GM12878 (cell line): ENCODE data around the gene GGT6. TPM values are rescaled to one million over a fixed set of nuclear protein-coding genes. Genes with fewer than 3 reads are reported as not detected.

Source experiments
- ATAC-seq: fragments of 200-7000 bp; cut with Tn5 transposase; 3 replicates; pipeline ENCODE4 v1.9.1; 2020; ENCODE audit warnings: mild to moderate bottlenecking, moderate library complexity
- BruUV-seq: library from RNA; stranded (reverse); fragments of 400-500 nt; replicated peaks from 2 replicates; lab custom pipeline; 2021; lab: Mats Ljungman, UMichigan
- CTCF ChIA-PET: fragments of 300-600 bp; sonication (Branson Sonifier 250); formaldehyde crosslinking; extraction: SDS; loops from one replicate; lab custom pipeline; 2021; ENCODE audit warnings: inconsistent platforms; lab: Yijun Ruan, JAX
- POLR2A ChIA-PET: fragments of 350-600 bp; formaldehyde crosslinking; extraction: SDS; loops from one replicate; lab custom pipeline; 2021; ENCODE audit warnings: inconsistent platforms; lab: Charles Lee
- RAD21 ChIA-PET: fragments of 300-600 bp; sonication (Branson Sonifier 250); formaldehyde crosslinking; loops from one replicate; lab custom pipeline; 2023; ENCODE audit warnings: antibody characterized with exemption; ENCODE audit not compliant: unreplicated experiment; lab: Charles Lee
- SMC1A ChIA-PET: fragments of 300-600 bp; sonication (Branson Sonifier 250); formaldehyde crosslinking; loops from one replicate; lab custom pipeline; 2023; ENCODE audit not compliant: unreplicated experiment, uncharacterized antibody; lab: Charles Lee
- DNase-seq: peaks from one replicate; pipeline ENCODE4 v3.0.0-alpha.2; 2011; ENCODE audit warnings: low read depth, low spot score
- FAIRE-seq: peaks from 3 replicates; lab custom pipeline; 2011; peaks lifted over from hg19 to GRCh38; lab: Jason Lieb, UNC
- H2AFZ ChIP-seq: 2 replicates; pipeline ENCODE4 v1.6.0; 2011; ENCODE audit warnings: low read depth, low read length, control low read depth; ENCODE audit not compliant: control insufficient read depth
- H3K27ac ChIP-seq: 2 replicates; pipeline ENCODE4 v1.5.1; 2011; ENCODE audit warnings: control low read depth; ENCODE audit not compliant: control insufficient read depth, insufficient read depth
- H3K27me3 ChIP-seq, 2 experiments: replicated peaks in 1 of 2; 2 replicates each; pipeline versions ENCODE4 v1.6.0 to v1.6.1; 2011; ENCODE audit warnings: low read length in 1 of 2; ENCODE audit not compliant: control insufficient read depth in 2 of 2, insufficient read depth in 2 of 2
- H3K36me3 ChIP-seq, 2 experiments: 2 replicates each; pipeline ENCODE4 v1.5.1; 2011; ENCODE audit warnings: low read length in 1 of 2; ENCODE audit not compliant: control insufficient read depth in 2 of 2, insufficient read depth in 2 of 2
- H3K4me1 ChIP-seq: 2 replicates; pipeline ENCODE4 v1.6.1; 2011; ENCODE audit warnings: mild to moderate bottlenecking, low read length, moderate library complexity, mixed read lengths; ENCODE audit not compliant: control insufficient read depth, insufficient read depth
- H3K4me2 ChIP-seq: 2 replicates; pipeline ENCODE4 v1.6.0; 2011; ENCODE audit warnings: control low read depth; ENCODE audit not compliant: control insufficient read depth, insufficient read depth
- H3K4me3 ChIP-seq: fragments of 200-600 bp; sonication (generic); 2 replicates; pipeline ENCODE4 v1.5.1; 2016
- H3K79me2 ChIP-seq: 2 replicates; pipeline ENCODE4 v1.6.0; 2011; ENCODE audit warnings: low read length; ENCODE audit not compliant: control insufficient read depth, insufficient read depth
- H3K9ac ChIP-seq: 2 replicates; pipeline ENCODE4 v1.8.0; 2011; ENCODE audit warnings: low read length, control low read depth, mixed read lengths; ENCODE audit not compliant: control insufficient read depth, insufficient read depth
- H3K9me3 ChIP-seq: replicated peaks from 3 replicates; pipeline ENCODE4 v1.5.1; 2011; ENCODE audit warnings: mild to moderate bottlenecking, low read length; ENCODE audit not compliant: control insufficient read depth, insufficient read depth
- H4K20me1 ChIP-seq: 2 replicates; pipeline ENCODE4 v1.6.0; 2011; ENCODE audit not compliant: control insufficient read depth, insufficient read depth
- IKZF1 ChIP-seq: fragments of 450-650 bp; conservative IDR thresholded peaks from 2 replicates; pipeline ENCODE4 v1.6.1; 2017; ENCODE audit warnings: antibody characterized with exemption, mild to moderate bottlenecking
- JUNB ChIP-seq: IDR thresholded peaks from 2 replicates; pipeline ENCODE4 v1.6.1; 2016; ENCODE audit warnings: antibody characterized with exemption, mild to moderate bottlenecking
- NKRF ChIP-seq: fragments of 450-650 bp; conservative IDR thresholded peaks from 2 replicates; pipeline ENCODE4 v1.6.1; 2017; ENCODE audit warnings: mild to moderate bottlenecking, moderate library complexity
- NR2C2 ChIP-seq: IDR thresholded peaks from 2 replicates; pipeline ENCODE4 v1.6.1; 2011; ENCODE audit warnings: borderline replicate concordance, low read depth; ENCODE audit not compliant: control insufficient read depth, insufficient read length
- TARDBP ChIP-seq: IDR thresholded peaks from 2 replicates; pipeline ENCODE4 v1.6.1; 2016; ENCODE audit warnings: borderline replicate concordance
- ZSCAN29 ChIP-seq: fragments of 450-650 bp; IDR thresholded peaks from 2 replicates; pipeline ENCODE4 v1.6.1; 2017; ENCODE audit warnings: mild to moderate bottlenecking, moderate library complexity
- WGBS: methylation state at CpG from one replicate; pipeline ENCODE4 v1.1.6; 2016; ENCODE audit warnings: low lambda C conversion rate; ENCODE audit not compliant: insufficient replicate concordance, insufficient coverage; ENCODE audit errors: missing lambda C conversion rate; 5-methylcytosine and 5-hydroxymethylcytosine counted together
- in situ Hi-C: fragments of 300-500 bp; cut with MboI; formaldehyde crosslinking; loops from 9 replicates; pipeline ENCODE4 v1.14.3; 2018; ENCODE audit warnings: mixed read lengths
- intact Hi-C: fragments of 100-400 bp; cut with micrococcal nuclease; formaldehyde crosslinking; loops from one replicate; pipeline ENCODE4 v1.14.2; 2022; ENCODE audit not compliant: unreplicated experiment
- polyA plus RNA-seq, 11 experiments: library from polyadenylated mRNA; depleted of rRNA in 4 of 11; unstranded in 6 of 11; stranded (reverse) in 5 of 11; fragments of >200 nt; fragmentation: Nextera tagmentation in 4 of 11; fragmentation: Illumina TruSeq in 1 of 11; extraction: Ambion mirVana in 4 of 11; extraction: Trizol in 1 of 11; gene quantifications; 1 replicate in 1 of 11; 2 replicates in 10 of 11; pipeline versions ENCODE4 v1.2.1 to v1.2.3, GENCODE V29; 2011 to 2016; ENCODE audit warnings: inconsistent platforms in 2 of 11, missing spikeins in 2 of 11, low read depth in 1 of 11
- total RNA-seq, 4 experiments: library from RNA; depleted of rRNA in 3 of 4; stranded (reverse); fragments of >200 nt in 3 of 4; fragmentation: Illumina TruSeq in 1 of 4; extraction: Trizol in 1 of 4; gene quantifications; 2 replicates each; pipeline versions ENCODE4 v1.2.1 to v1.2.3, GENCODE V29; 2013 to 2021
- TF ChIP-seq, protein P1 (sequence below): IDR thresholded peaks from 2 replicates; pipeline ENCODE4 v1.6.1; 2011; ENCODE audit warnings: low read depth, mild to moderate bottlenecking, low read length, moderate library complexity, borderline replicate concordance; ENCODE audit errors: extremely low read depth

GGT6 gene
- total and polyA plus RNA-seq, 10 of the 15 experiments (the other 5 are each of a cell fraction or from before 2014, with no cell fraction given), result 0.01 to 0.26 (median 0.13) TPM; not detected in 5

DNA sequence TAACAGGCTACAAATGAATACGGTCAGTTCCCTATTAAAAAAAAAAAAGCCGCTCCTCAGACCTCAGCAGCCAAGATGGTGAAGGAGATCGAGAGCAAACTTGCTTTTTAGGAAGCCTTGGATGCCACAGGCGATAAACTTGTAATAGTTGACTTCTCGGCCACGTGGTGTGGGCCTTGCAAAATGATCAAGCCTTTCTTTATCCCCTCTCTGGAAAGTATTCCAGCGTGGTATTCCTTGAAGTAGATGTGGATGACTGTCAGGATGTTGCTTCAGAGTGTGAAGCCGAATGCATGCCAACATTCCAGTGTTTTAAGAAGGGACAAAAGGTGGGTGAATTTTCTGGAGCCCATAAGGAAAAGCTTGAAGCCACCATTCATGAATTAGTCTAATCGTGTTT lies 11.8 kb upstream of the GGT6 start:
- no TSS peak for BruUV-seq
- H4K20me1 ChIP-seq, result no peaks in the 10 kb centered on the region
- CTCF ChIA-PET, result interaction anchor here (0.6 to 1.4 kb wide), 2 partner anchors 11 to 1838 kb away, joined by 3 read pairs; no protein-coding TSS in a partner anchor
- WGBS, result 15% methylated on average over 9 of the region's 9 CpGs
- ATAC-seq (no peak), FAIRE-seq (no peak), DNase-seq (no peak)
- POLR2A ChIA-PET, result no interaction called here
- in situ Hi-C loops (no loop called here), intact Hi-C loops (no loop called here)
- SMC1A ChIA-PET, result interaction anchor here (2.0 kb wide), 1 partner anchor 53 kb away, joined by 5 read pairs; no protein-coding TSS in a partner anchor
- no peaks in the 10 kb centered on the region for H3K9me3 ChIP-seq
- TF ChIP-seq IKZF1, result no peak
- TF ChIP-seq TARDBP, result no peak
- TF ChIP-seq JUNB, result no peak
- TF ChIP-seq, protein P1, sequence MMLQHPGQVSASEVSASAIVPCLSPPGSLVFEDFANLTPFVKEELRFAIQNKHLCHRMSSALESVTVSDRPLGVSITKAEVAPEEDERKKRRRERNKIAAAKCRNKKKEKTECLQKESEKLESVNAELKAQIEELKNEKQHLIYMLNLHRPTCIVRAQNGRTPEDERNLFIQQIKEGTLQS, result no peak
- no peak for TF ChIP-seq NKRF
- TF ChIP-seq ZSCAN29, result no peak
- TF ChIP-seq NR2C2, result no peak
- H3K79me2 ChIP-seq, result no peaks in the 10 kb centered on the region
- no peaks in the 10 kb centered on the region for H3K36me3 ChIP-seq
- no peaks in the 10 kb centered on the region; a peak in 1 of 4 replicates for H3K27me3 ChIP-seq
- H3K9ac ChIP-seq, result no peak overlapping the region
- H3K4me3 ChIP-seq, result no peak overlapping the region
- no peak overlapping the region for H3K27ac ChIP-seq
- H3K4me1 ChIP-seq, result peaks cover 6% of the 10 kb centered on the region; the same call in 1 of the 2 replicates
- H2AFZ ChIP-seq, result no peak overlapping the region
- RAD21 ChIA-PET, result no interaction called here
- H3K4me2 ChIP-seq, result no peak overlapping the region
